ENCODE data around the gene LINGO1. TPM values are rescaled to one million over a fixed set of nuclear protein-coding genes. Genes with fewer than 3 reads are reported as not detected.

LINGO1 gene
- polyA plus RNA-seq, 2 of the 4 experiments (the other 2 are of a cell fraction): 2.2 to 3.3 TPM

GRCh38 chr15:77631745-77632533 is 773 bp downstream of the LINGO1 start:
- TF ChIP-seq PHF8 (IDR thresholded peaks at IDR 0.05; ENCODE audit: borderline replicate concordance, low read depth) (no peak), RARB (CRISPR knock-in tag; IDR thresholded peaks at IDR 0.05) (no peak), HEYL (CRISPR knock-in tag; IDR thresholded peaks at IDR 0.05) (no peak), NR3C1 (IDR thresholded peaks at IDR 0.05) (no peak), TP53 (CRISPR knock-in tag; IDR thresholded peaks at IDR 0.05) (no peak), CHD2 (IDR thresholded peaks at IDR 0.05; ENCODE audit: low read length, partially characterized antibody) (no peak), RFX5 (IDR thresholded peaks at IDR 0.05) (no peak), HDAC2 (IDR thresholded peaks at IDR 0.05) (no peak), TFCP2L1 (CRISPR knock-in tag; IDR thresholded peaks at IDR 0.05) (no peak), KDM5A (IDR thresholded peaks at IDR 0.05) (no peak), CHD4 (IDR thresholded peaks at IDR 0.05; ENCODE audit: borderline replicate concordance) (no peak), ZSCAN20 (CRISPR knock-in tag; IDR thresholded peaks at IDR 0.05) (no peak), EHF (CRISPR knock-in tag; IDR thresholded peaks at IDR 0.05) (no peak), ZNF302 (CRISPR knock-in tag; IDR thresholded peaks at IDR 0.05) (no peak), NPAS2 (CRISPR knock-in tag; IDR thresholded peaks at IDR 0.05; ENCODE audit: borderline replicate concordance) (no peak), HOXB13 (CRISPR knock-in tag; IDR thresholded peaks at IDR 0.05; ENCODE audit: low read depth) (no peak), ZFP36 (IDR thresholded peaks at IDR 0.05; ENCODE audit: borderline replicate concordance, partially characterized antibody) (no peak), MAFK (IDR thresholded peaks at IDR 0.05; ENCODE audit: partially characterized antibody) (no peak)
- TF ChIP-seq, protein P1, sequence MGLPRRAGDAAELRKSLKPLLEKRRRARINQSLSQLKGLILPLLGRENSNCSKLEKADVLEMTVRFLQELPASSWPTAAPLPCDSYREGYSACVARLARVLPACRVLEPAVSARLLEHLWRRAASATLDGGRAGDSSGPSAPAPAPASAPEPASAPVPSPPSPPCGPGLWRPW (IDR thresholded peaks at IDR 0.05): no peak
- TF ChIP-seq, protein P2, sequence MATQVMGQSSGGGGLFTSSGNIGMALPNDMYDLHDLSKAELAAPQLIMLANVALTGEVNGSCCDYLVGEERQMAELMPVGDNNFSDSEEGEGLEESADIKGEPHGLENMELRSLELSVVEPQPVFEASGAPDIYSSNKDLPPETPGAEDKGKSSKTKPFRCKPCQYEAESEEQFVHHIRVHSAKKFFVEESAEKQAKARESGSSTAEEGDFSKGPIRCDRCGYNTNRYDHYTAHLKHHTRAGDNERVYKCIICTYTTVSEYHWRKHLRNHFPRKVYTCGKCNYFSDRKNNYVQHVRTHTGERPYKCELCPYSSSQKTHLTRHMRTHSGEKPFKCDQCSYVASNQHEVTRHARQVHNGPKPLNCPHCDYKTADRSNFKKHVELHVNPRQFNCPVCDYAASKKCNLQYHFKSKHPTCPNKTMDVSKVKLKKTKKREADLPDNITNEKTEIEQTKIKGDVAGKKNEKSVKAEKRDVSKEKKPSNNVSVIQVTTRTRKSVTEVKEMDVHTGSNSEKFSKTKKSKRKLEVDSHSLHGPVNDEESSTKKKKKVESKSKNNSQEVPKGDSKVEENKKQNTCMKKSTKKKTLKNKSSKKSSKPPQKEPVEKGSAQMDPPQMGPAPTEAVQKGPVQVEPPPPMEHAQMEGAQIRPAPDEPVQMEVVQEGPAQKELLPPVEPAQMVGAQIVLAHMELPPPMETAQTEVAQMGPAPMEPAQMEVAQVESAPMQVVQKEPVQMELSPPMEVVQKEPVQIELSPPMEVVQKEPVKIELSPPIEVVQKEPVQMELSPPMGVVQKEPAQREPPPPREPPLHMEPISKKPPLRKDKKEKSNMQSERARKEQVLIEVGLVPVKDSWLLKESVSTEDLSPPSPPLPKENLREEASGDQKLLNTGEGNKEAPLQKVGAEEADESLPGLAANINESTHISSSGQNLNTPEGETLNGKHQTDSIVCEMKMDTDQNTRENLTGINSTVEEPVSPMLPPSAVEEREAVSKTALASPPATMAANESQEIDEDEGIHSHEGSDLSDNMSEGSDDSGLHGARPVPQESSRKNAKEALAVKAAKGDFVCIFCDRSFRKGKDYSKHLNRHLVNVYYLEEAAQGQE (IDR thresholded peaks at IDR 0.05): no peak
- Histone ChIP-seq H3K4me1 (peaks cover 10% of the 10 kb centered on the region; the same call in 1 of the 3 replicates), H3K27ac (peak overlapping the region; percentile 55 to 88), H3K4me2 (peak overlapping the region; percentile 96), H3K4me3 (peak overlapping the region; percentile 50), H3K9me3 (no peaks in the 10 kb centered on the region)
- WGBS (ENCODE audit: missing lambda C conversion rate): 14% methylated on average over 14 of the region's 47 CpGs
- DNase-seq (ENCODE audit: low read depth in 1 of 2, low spot score in 1 of 2): peak; percentile 16 to 34
- FAIRE-seq: no peak
- POLR2A ChIA-PET: no interaction called here
- ATAC-seq: no peak
- CTCF ChIA-PET: interaction anchor here (0.7 to 4.1 kb wide), 15 partner anchors 9 to 513 kb away, joined by 3 to 20 read pairs (median 4); no protein-coding TSS in a partner anchor

- H3K9me3 ChIP-seq: no peaks in the 10 kb centered on the region
- no peak overlapping the region; the same call in 2 of the 3 replicates for H3K4me3 ChIP-seq
- ChIA-PET POLR2A (no interaction called here), CTCF (interaction anchor here (0.7 to 4.1 kb wide), 27 partner anchors 8 to 605 kb away, joined by 3 to 20 read pairs (median 3); no protein-coding TSS in a partner anchor)
- 42% methylated on average over 19 of the region's 20 CpGs for WGBS (ENCODE audit: missing lambda C conversion rate)
- peak in 1 of 2 experiments; percentile 31; a peak in 3 of 6 replicates for ATAC-seq
- no peak overlapping the region for H3K27ac ChIP-seq
- peak in 1 of 2 experiments; percentile 25 for DNase-seq (ENCODE audit: low read depth in 1 of 2, low spot score in 1 of 2)
- no peak for FAIRE-seq
- TF ChIP-seq MAX (IDR thresholded peaks at IDR 0.05) (no peak), BHLHE40 (IDR thresholded peaks at IDR 0.05; ENCODE audit: low read depth, low read length) (no peak), CEBPB (IDR thresholded peaks at IDR 0.05) (no peak), CTCF (IDR thresholded peaks at IDR 0.05) (peak; percentile 34; the same call in 2 of the 3 replicates), EHF (CRISPR knock-in tag; IDR thresholded peaks at IDR 0.05) (no peak), TP53 (CRISPR knock-in tag; IDR thresholded peaks at IDR 0.05) (no peak), RAD21 (conservative IDR thresholded peaks at IDR 0.05 in 1 of 2, IDR thresholded peaks at IDR 0.05 in 1 of 2) (no peak), ESRRA (IDR thresholded peaks at IDR 0.05; ENCODE audit: borderline replicate concordance, low read length) (no peak), SREBF2 (IDR thresholded peaks at IDR 0.05) (no peak), CHD2 (IDR thresholded peaks at IDR 0.05; ENCODE audit: low read length, partially characterized antibody) (no peak), SMC3 (IDR thresholded peaks at IDR 0.05) (peak; percentile 20; the same call in 1 of the 3 replicates), FOSB (CRISPR knock-in tag; IDR thresholded peaks at IDR 0.05) (no peak)
- peak overlapping the region; percentile 96; the same call in 2 of the 3 replicates for H3K4me2 ChIP-seq
- peaks cover 10% of the 10 kb centered on the region; the same call in 1 of the 3 replicates for H3K4me1 ChIP-seq
Observed at GRCh38 chr15:77630956-77631744, 1.6 kb downstream of the LINGO1 start.
